GM21360 (cell line): ENCODE measurements around the gene RAPGEF4.
"Not testable (repeated sequence)": the region's sequence is repeated elsewhere in the genome, so short reads cannot be mapped to it uniquely, and the experiment has no call there.

Source experiments
- ATAC-seq: cut with Tn5 transposase; IDR thresholded peaks from one replicate; pipeline ENCODE4 v1.9.1; 2021; ENCODE audit warnings: mild to moderate bottlenecking, moderate library complexity; ENCODE audit not compliant: unreplicated experiment

The RAPGEF4 gene

GRCh38 chr2:172725746-172726145, 9.9 kb upstream of the RAPGEF4 start:
- no peak for ATAC-seq

- ATAC-seq: no peak
These were observed 9.4 kb upstream of the RAPGEF4 start for GRCh38 chr2:172726172-172726735.

- ATAC-seq: no peak
These were observed 5.2 kb upstream of the RAPGEF4 start for GRCh38 chr2:172730411-172730810.

- ATAC-seq: no peak
These were observed 699 bp upstream of the RAPGEF4 start for GRCh38 chr2:172734711-172735581.

GRCh38 chr2:172736424-172737174, 954 bp downstream of the RAPGEF4 start:
- no peak for ATAC-seq

- ATAC-seq: no peak
These were observed 4.1 kb downstream of the RAPGEF4 start for GRCh38 chr2:172739661-172740266.

GRCh38 chr2:172740856-172741255, 5.2 kb downstream of the RAPGEF4 start:
- no peak for ATAC-seq

- no peak for ATAC-seq
These were observed 7.4 kb downstream of the RAPGEF4 start for GRCh38 chr2:172742931-172743540.

- no peak for ATAC-seq
These were observed 8.3 kb downstream of the RAPGEF4 start for GRCh38 chr2:172743898-172744297.

GRCh38 chr2:172745636-172746035, 10.0 kb downstream of the RAPGEF4 start:
- no peak for ATAC-seq

GRCh38 chr2:172748543-172748942, 12.9 kb downstream of the RAPGEF4 start:
- not testable (repeated sequence) for ATAC-seq

GRCh38 chr2:172749388-172749787, 13.7 kb downstream of the RAPGEF4 start:
- ATAC-seq: no peak

- no peak for ATAC-seq
These were observed 15.9 kb downstream of the RAPGEF4 start for GRCh38 chr2:172751564-172751963.

GRCh38 chr2:172753610-172754009, 18.0 kb downstream of the RAPGEF4 start:
- ATAC-seq: no peak

- ATAC-seq: no peak
These were observed 23.8 kb downstream of the RAPGEF4 start for GRCh38 chr2:172759441-172759840.

- ATAC-seq: no peak
These were observed 25.7 kb downstream of the RAPGEF4 start for GRCh38 chr2:172761306-172761705.

- no peak for ATAC-seq
These were observed 26.9 kb downstream of the RAPGEF4 start for GRCh38 chr2:172762574-172762973.

- ATAC-seq: no peak
These were observed 27.4 kb downstream of the RAPGEF4 start for GRCh38 chr2:172763079-172763478.

- no peak for ATAC-seq
These were observed 30.0 kb downstream of the RAPGEF4 start for GRCh38 chr2:172765662-172766061.

- no peak for ATAC-seq
These were observed 32.8 kb downstream of the RAPGEF4 start for GRCh38 chr2:172768401-172768800.

- ATAC-seq: no peak
These were observed 34.2 kb downstream of the RAPGEF4 start for GRCh38 chr2:172769879-172770278.
